NCI-H2107 treated with DMSO at 0.1 percent for 48 hours (cell line): Measurements from ENCODE around the gene F3.
"Not testable (repeated sequence)": the region's sequence is repeated elsewhere in the genome, so short reads cannot be mapped to it uniquely, and the experiment has no call there.

Experiments
- DNase-seq: peaks from one replicate; lab custom pipeline; 2025; ENCODE audit not compliant: unreplicated experiment; lab: John Stamatoyannopoulos, UW

F3 gene

GRCh38 chr1:94541246-94542087 lies at the start of gene F3:
F3 (minus strand) TSS chr1:94541759; CDS start chr1:94541636, 123 bp downstream.
- no peak for DNase-seq

GRCh38 chr1:94590203-94591137 lies 48.9 kb upstream of the F3 start:
- DNase-seq = no peak

DNA sequence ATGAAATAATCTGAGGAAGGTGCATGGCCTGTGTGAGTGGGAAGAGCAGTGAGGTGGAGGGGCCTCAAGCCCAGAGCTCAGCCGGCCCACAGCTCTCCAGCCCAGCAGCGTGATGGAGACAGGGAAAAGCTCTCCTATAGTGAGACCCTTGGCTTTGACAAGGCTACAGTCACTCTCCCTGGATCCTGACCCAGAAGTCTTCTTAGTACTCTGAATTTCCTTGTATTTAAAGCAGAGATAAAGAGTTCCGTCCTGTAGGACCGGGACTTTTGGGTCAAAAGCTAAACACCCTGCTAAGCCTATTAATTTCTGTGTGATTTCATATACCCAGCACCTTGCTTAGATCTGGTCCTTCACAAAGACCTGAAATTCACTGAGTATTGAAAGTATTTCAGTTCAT lies 48.2 kb upstream of the F3 start:
- DNase-seq = no peak

DNA sequence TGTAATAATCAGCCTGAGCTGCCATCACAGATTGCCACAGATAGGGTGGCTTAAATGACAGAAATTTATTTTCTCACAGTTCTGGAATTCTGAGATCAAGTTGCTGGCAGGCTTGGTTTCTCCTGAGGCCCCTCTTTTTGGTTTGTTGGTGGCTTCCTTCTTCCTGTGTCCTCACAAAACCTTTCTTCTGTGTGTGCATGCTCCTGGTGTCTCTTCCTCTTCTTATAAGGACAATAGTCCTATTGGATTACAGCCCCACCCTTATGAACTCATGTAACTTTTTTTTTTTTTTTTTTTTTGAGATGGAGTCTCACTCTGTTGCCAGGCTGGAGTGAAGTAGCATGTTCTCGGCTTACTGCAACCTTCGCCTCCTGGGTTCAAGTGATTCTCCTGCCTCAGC lies 41.0 kb upstream of the F3 start:
- no peak for DNase-seq

GRCh38 chr1:94580367-94581115 lies 39.0 kb upstream of the F3 start:
- no peak for DNase-seq

DNA sequence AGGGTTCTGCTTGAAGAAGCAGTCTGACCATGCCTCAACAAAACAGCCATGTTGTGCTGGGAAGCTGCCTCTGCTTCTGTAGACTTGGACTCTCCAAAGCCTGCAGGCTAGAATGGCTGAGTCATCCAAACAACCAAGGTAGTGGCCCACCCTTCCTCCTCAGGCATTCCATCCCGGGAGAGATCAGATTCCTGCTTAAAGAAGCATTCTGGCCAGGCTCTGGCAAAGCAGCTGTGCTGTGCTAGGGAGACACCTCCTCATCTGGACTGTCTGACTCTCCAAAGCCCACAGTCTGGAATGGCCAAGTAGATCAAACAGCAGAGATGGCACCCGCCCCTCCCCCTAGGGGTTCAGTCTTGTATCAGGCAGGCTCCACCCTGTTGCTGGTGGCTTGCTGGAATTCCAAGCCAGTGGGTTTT lies 38.3 kb upstream of the F3 start:
- DNase-seq = no peak

GRCh38 chr1:94578856-94579255 lies 37.3 kb upstream of the F3 start:
- no peak for DNase-seq

DNA sequence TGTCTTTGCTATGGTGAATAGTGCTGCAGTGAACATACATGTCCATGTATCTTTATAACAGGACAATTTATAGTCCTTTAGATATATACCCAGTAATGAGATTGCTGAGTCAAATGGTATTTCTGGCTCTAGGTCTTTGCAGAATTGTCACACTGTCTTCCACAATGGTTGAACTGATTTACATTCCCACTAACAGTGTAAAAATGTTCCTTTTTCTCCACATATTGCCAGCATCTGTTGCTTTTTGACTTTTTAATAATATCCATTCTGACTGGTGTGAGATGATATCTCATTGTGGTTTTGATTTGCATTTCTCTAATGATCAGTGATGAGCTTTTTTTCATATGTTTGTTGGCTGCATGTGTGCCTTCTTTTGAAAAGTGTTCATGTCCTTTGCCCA lies 32.4 kb upstream of the F3 start:
- not testable (repeated sequence) for DNase-seq

GRCh38 chr1:94572780-94573179 lies 31.2 kb upstream of the F3 start:
- no peak for DNase-seq

- DNase-seq = not testable (repeated sequence)
Observed at GRCh38 chr1:94570965-94571364, 29.4 kb upstream of the F3 start.

DNA sequence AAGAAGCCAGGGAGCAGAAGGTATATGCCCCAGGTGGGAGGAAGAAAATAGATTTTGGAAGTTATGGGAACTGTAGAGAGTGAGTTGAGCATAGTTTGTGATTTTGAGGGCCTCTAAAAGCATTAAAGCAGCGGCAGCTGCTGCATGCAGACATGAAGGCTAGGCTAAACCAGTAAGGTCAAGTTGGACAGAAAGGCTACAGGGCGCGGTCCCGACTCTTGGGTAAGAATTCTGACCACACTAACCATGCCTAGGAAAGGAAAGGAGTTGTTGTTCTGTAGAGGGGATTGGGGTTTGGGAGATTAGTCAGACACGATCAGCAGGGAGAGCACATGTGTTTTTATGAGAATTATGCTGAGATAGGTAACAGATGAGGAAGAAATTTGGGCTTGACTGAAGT lies 27.2 kb upstream of the F3 start:
- not testable (repeated sequence) for DNase-seq

DNA sequence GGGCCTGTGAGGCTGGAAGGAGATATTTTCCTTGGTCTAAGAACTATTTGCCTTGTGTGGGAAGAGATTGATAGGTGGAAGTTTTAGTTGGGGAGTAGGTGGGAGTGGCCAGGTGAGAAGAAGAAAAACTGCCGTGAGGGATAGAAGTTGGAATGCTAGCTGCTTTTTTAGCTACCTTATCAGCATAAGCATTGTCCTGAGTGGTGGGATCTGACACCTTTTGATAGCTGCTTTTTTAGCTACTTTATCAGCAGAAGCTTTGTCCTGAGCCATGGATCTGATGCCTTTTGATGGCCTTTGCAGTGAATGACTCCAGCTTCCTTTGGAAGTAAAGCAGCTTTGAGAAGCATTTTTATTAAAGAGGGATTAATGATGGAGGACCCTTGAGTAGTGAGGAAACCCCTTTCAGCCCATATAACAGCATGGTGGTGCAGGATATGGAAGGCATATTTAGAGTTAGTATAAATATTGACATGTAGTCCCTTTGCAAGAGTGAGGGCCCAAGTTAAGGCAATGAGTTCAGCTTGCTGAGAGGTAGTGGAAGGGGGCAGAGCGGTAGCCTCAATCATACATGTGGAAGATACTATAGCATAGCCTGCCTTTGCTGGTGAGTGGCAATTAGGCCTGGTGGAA lies 26.5 kb upstream of the F3 start:
- not testable (repeated sequence) for DNase-seq

DNA sequence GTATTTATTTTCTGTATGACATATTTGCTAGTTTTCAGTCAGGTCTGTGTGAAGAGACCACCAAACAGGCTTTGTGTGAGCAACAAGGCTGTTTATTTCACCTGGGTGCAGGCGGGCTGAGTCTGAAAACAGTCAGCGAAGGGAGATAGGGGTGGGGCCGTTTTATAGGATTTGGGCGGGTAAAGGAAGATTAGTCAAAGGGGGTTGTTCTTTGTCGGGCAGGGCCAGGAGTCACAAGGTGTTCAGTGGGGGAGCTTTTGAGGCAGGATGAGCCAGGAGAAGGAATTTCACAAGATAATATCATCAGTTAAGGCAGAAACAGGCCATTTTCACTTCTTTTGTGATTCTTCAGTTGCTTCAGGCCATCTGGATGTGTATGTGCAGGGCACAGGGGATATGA lies 24.9 kb upstream of the F3 start:
- not testable (repeated sequence) for DNase-seq

GRCh38 chr1:94565901-94566300 lies 24.3 kb upstream of the F3 start:
- no peak for DNase-seq

- no peak for DNase-seq
Observed at GRCh38 chr1:94562519-94563260, 21.1 kb upstream of the F3 start.

GRCh38 chr1:94560333-94560732 lies 18.8 kb upstream of the F3 start:
- DNase-seq = no peak

GRCh38 chr1:94559921-94560320 lies 18.4 kb upstream of the F3 start:
- DNase-seq = no peak

DNA sequence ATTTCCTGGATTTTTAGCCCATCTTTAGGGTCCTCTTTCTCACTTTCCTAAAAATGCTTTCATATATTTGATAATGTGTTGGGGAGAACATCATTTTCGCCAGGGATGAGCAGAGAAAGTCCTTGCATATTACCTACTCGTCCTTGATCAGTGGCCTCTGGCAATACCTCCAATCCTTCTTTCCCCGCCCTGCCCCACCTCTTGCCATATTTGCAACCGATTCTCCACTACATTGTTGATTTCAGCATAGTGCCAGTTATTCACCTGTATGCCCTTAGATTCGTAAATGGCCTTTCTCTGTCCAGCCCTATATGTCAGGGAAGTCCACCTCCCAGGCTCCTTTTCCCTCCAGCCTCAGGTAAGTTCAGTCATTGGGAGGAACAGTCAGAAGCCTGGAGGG lies 13.5 kb upstream of the F3 start:
- no peak for DNase-seq

- DNase-seq = no peak
Observed at GRCh38 chr1:94554580-94554979, 13.0 kb upstream of the F3 start.

GRCh38 chr1:94553931-94554330 lies 12.4 kb upstream of the F3 start:
- DNase-seq = no peak
